Measurements from ENCODE around the gene LRRC55.

The LRRC55 gene

GRCh38 chr11:57233702-57234101 lies 51.9 kb downstream of the LRRC55 start:
- DNase-seq (ENCODE audit: low read depth in 2 of 2, low spot score in 1 of 2), result no peak

DNA sequence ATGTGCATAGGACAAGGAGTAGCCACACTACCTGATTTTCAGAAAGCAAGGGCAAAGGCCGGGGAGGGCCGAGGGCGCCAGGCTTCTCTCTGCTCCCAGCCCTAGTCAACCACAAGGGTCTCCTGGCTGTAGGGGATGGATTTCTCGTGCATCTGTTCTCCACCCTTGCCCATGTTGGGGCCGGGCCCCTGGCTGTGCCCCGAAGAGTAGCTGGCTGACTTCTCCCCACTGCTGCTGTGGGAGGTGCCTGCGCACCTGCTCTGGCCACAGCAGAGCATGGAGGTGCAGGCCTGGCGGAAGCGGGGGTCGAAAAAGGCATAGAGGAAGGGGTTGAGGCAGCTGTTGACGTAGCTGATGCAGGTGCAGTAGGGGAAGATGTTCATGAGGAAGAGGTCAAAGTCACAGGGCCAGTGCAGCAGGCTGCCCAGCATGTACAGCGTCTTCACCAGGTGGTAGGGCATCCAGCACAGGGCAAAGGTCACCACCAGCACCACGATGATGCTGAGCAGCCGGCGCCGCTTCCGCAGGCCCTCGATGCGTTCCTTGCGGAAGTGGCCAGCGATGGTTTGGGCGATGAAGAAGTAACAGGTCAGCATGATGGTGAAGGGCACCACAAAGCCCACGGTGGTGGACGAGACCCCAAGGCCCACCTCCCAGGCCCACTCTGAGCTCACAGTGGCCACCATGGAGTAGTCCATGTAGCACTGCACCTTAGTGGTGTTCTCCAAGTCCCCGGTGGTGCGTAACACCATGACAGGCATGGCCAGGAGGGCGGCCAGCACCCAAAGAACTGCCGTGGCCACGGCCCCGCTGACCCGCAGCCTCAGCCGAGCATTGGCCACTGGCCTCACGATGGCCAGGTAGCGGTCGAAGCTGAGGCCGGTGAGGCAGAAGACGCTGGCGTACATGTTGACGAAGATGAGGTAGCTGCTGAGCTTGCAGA lies 54.3 kb downstream of the LRRC55 start:
- DNase-seq (ENCODE audit: low read depth in 2 of 2, low spot score in 1 of 2), result no peak

DNA sequence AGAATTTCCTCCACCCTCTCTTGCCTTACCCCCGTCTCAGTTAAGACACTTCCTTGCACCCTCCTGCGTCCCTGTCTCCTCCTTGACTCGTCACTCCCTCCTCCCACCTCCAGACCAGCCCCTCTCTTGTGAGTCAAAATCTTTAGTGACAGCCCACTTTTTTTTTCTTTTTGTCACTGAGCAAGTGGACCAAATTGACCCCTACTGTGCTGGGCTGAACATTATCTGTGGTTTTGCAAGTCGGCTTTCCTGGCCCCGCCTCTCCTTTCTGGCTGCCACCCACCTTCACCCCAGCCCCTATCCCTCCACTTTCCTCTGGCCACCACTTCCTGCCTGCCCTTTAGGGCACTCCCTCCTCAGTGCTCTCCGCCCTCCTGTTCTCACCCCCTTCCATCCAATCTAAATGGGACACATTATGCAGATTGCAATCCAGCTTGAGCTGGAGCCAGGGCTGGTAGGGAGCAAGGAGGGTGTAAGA lies 55.5 kb downstream of the LRRC55 start, which contains the start of gene APLNR:
Gene APLNR, minus strand, starts transcription at position 47 of the 478 bp plus-strand sequence. CDS start 246 bp downstream, outside the sequence.
- DNase-seq (ENCODE audit: low read depth in 2 of 2, low spot score in 1 of 2), result no peak

DNA sequence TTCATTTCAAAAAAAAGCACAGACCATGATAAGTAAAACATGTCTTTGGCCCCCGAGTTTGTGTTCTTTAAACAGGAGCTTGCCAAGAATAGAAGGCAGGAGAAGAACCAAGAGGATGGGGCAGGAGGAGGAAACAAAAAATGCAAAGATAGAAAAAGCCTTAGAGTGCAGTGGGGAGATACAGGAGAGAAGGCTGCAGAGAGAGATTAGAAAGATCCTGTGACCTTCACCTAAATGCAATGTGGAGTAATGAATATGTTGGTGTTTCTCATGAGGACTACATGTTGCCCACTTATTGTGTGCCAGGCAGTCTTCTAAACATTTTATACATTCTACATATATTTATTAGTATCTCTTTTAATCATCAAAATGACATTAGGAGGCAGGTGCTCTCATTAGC lies 57.6 kb downstream of the LRRC55 start:
- no peak for DNase-seq (ENCODE audit: low read depth in 2 of 2, low spot score in 1 of 2)

- no peak for DNase-seq (ENCODE audit: low read depth in 2 of 2, low spot score in 1 of 2)
These were observed 58.3 kb downstream of the LRRC55 start for GRCh38 chr11:57240007-57240406.

DNA sequence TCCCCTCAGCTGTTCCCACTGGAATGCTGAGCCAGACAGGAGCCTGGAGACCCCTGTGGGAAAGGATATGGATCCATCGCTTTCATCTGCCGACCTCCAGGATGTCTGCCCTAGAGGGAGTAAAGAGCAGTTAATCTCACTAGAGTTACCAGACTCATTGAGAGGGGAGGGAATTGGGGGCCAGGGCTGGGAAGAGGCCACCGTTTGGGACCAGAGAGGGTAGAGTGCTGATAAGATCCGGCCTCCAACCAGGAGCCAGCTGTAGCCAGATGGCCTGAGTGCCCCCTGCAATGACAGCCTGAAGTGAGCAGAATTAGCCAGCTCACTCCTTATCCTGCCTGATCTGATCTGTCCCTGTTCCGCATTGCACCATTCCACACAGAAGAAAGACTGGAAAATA lies 59.0 kb downstream of the LRRC55 start:
- DNase-seq (ENCODE audit: low read depth in 2 of 2, low spot score in 1 of 2), result no peak
